Mesendoderm (in vitro differentiated cells): Measurements from ENCODE around the gene COL4A2.

ENCODE experiments used
- DNase-seq: peaks from one replicate; pipeline ENCODE4 v3.0.0; 2013
- H2AK5ac ChIP-seq: 2 replicates; pipeline ENCODE4 v1.6.1; 2013; ENCODE audit warnings: low read length, inconsistent platforms
- H2BK120ac ChIP-seq: 2 replicates; pipeline ENCODE4 v1.6.1; 2013; ENCODE audit warnings: low read depth, mild to moderate bottlenecking, low read length, moderate library complexity, mixed read lengths
- H2BK15ac ChIP-seq: replicated peaks from 2 replicates; pipeline ENCODE4 v1.6.1; 2013; ENCODE audit warnings: low read depth, mild to moderate bottlenecking, moderate library complexity
- H2BK5ac ChIP-seq: 2 replicates; pipeline ENCODE4 v1.6.1; 2013; ENCODE audit warnings: low read length, inconsistent platforms
- H3K18ac ChIP-seq: 2 replicates; pipeline ENCODE4 v1.6.1; 2013; ENCODE audit warnings: mild to moderate bottlenecking, low read length, mixed read lengths
- H3K23ac ChIP-seq: one replicate; pipeline ENCODE4 v1.6.1; 2013; ENCODE audit warnings: low read length
- H3K27ac ChIP-seq: 2 replicates; pipeline ENCODE4 v1.5.1; 2013; ENCODE audit warnings: low read depth, mild to moderate bottlenecking, inconsistent platforms, low read length, moderate library complexity
- H3K27me3 ChIP-seq: 2 replicates; pipeline ENCODE4 v1.6.1; 2013; ENCODE audit warnings: low read length, control low read depth, mild to moderate bottlenecking, inconsistent platforms; ENCODE audit not compliant: insufficient read depth, poor library complexity
- H3K36me3 ChIP-seq: 2 replicates; pipeline ENCODE4 v1.6.1; 2013; ENCODE audit warnings: low read length, inconsistent platforms; ENCODE audit not compliant: control insufficient read depth, insufficient read depth
- H3K4ac ChIP-seq: one replicate; pipeline ENCODE4 v1.6.1; 2013; ENCODE audit warnings: low read depth, mild to moderate bottlenecking, low read length, moderate library complexity
- H3K4me1 ChIP-seq: 2 replicates; pipeline ENCODE4 v1.6.1; 2013; ENCODE audit warnings: low read depth, low read length, inconsistent platforms; ENCODE audit not compliant: control insufficient read depth
- H3K4me2 ChIP-seq: 2 replicates; pipeline ENCODE4 v1.6.1; 2013; ENCODE audit warnings: low read length
- H3K4me3 ChIP-seq: 2 replicates; pipeline ENCODE4 v1.5.1; 2013; ENCODE audit warnings: mild to moderate bottlenecking, low read length
- H3K56ac ChIP-seq: one replicate; pipeline ENCODE4 v1.6.1; 2013; ENCODE audit warnings: low read length
- H3K79me1 ChIP-seq: 2 replicates; pipeline ENCODE4 v1.6.1; 2013; ENCODE audit warnings: low read length, inconsistent platforms
- H3K79me2 ChIP-seq: 2 replicates; pipeline ENCODE4 v1.6.1; 2013; ENCODE audit warnings: mild to moderate bottlenecking, low read length; ENCODE audit not compliant: control insufficient read depth, insufficient read depth
- H3K9ac ChIP-seq: 2 replicates; pipeline ENCODE4 v1.6.1; 2013; ENCODE audit warnings: low read length, inconsistent platforms
- H4K5ac ChIP-seq: one replicate; pipeline ENCODE4 v1.6.1; 2013; ENCODE audit warnings: low read length
- H4K8ac ChIP-seq: one replicate; pipeline ENCODE4 v1.6.1; 2013; ENCODE audit warnings: low read depth, mild to moderate bottlenecking, control low read depth, low read length, moderate library complexity
- WGBS: extraction: QIAGEN DNeasy Blood & Tissue Kit; methylation state at CpG from one replicate; pipeline ENCODE4 v1.1.7; 2013; ENCODE audit warnings: low lambda C conversion rate, missing lambda C conversion rate; ENCODE audit not compliant: insufficient coverage; ENCODE audit errors: extremely low coverage; 5-methylcytosine and 5-hydroxymethylcytosine counted together

COL4A2 gene

DNA sequence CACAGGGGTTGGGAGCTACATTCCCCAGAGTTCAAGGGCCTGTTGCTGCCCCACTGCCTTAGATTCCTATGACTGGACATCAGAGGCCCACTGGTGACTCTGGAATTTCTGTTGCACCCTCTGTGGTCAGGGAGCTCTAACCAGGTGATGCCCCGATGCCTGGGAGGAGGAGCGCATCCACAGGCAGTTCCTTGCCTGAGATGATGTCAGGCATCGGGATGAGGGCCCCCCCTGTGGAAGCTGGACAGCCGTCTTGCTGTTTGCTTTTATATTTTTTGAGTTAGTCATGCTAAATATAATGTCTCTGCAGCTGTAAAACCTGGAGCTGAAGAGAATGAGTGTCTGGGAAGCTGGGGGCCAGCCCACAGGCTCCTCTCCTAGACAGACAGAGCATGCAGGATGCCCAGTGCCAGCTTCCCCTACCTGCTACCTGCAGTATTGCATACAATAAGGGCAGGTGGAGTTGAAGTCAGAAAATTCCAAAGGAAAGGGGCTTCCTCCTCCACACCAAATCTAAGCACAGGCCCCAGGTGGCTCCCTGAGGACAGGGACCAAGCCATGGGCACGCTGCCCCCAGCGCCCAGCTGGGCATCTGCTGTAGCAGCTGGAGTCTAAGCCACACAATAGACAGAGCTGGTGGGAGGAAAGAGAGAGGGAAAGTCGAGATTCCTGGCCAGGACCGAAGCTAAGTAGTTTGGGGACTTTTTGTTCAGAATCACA, 16.2 kb downstream of the COL4A2 start:
- Histone ChIP-seq H3K23ac (no peak overlapping the region), H2BK5ac (no peak overlapping the region), H2BK120ac (no peak overlapping the region), H3K79me2 (no peaks in the 10 kb centered on the region), H3K4me1 (peaks cover 14% of the 10 kb centered on the region), H4K5ac (no peak overlapping the region), H3K4me3 (no peak overlapping the region), H4K8ac (no peak overlapping the region), H3K4ac (no peak overlapping the region), H3K36me3 (no peaks in the 10 kb centered on the region), H3K27me3 (no peaks in the 10 kb centered on the region), H3K18ac (no peak overlapping the region), H3K79me1 (peaks cover 11% of the 10 kb centered on the region), H3K27ac (no peak overlapping the region), H2BK15ac (no peak overlapping the region), H2AK5ac (no peak overlapping the region), H3K4me2 (no peak overlapping the region), H3K56ac (no peak overlapping the region), H3K9ac (no peak overlapping the region)
- peak; percentile 58 for DNase-seq
- no CpG with 5 or more reads among the region's 8 CpGs for WGBS

DNA sequence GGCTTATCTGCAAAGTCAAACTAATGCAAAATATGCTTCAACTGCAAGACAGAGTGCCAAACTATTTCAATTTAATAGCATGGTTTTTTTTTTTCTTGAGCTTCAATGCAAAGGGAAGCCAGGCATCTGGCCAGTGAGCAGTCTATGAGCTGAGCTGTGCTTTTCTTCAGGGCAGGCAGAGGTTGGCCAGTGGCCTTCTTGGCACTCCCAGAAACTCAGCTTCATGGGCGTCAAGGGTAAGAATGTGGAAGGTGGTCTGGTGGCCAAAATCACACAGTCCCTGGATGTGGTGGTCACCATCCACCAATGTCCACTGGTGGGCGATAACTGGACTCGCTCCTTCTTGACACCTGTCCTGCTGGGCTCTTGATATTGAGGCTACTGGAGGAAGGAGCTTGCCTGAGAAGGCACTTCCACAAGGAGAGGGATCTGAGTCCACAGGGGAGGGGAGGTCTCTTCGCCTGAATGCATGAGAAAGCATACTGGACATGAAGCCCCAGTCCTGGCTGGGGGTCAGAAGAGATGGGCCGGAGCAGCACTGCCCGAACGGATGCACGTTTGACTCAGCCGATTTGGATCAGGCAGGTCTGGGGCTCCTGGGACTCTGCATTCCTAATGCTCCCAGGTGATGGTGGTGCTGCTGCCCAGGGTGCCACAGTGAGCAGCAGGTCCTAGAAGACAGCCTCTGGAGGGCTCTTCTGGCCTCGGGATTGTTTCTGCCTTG, 17.1 kb downstream of the COL4A2 start:
- no peak overlapping the region for H2AK5ac ChIP-seq
- H3K4me2 ChIP-seq = no peak overlapping the region
- H4K8ac ChIP-seq = no peak overlapping the region
- H3K79me1 ChIP-seq = peaks cover 9% of the 10 kb centered on the region
- H3K23ac ChIP-seq = peak overlapping the region; percentile 7
- H2BK5ac ChIP-seq = no peak overlapping the region
- no peaks in the 10 kb centered on the region for H3K36me3 ChIP-seq
- WGBS = no CpG with 5 or more reads among the region's 10 CpGs
- no peaks in the 10 kb centered on the region for H3K27me3 ChIP-seq
- DNase-seq = no peak
- H3K4ac ChIP-seq = no peak overlapping the region
- peaks cover 12% of the 10 kb centered on the region for H3K4me1 ChIP-seq
- no peak overlapping the region for H4K5ac ChIP-seq
- H3K4me3 ChIP-seq = no peak overlapping the region
- no peak overlapping the region for H3K18ac ChIP-seq
- H2BK15ac ChIP-seq = no peak overlapping the region
- no peaks in the 10 kb centered on the region for H3K79me2 ChIP-seq
- H3K27ac ChIP-seq = no peak overlapping the region
- no peak overlapping the region for H2BK120ac ChIP-seq
- H3K56ac ChIP-seq = no peak overlapping the region
- no peak overlapping the region for H3K9ac ChIP-seq

DNA sequence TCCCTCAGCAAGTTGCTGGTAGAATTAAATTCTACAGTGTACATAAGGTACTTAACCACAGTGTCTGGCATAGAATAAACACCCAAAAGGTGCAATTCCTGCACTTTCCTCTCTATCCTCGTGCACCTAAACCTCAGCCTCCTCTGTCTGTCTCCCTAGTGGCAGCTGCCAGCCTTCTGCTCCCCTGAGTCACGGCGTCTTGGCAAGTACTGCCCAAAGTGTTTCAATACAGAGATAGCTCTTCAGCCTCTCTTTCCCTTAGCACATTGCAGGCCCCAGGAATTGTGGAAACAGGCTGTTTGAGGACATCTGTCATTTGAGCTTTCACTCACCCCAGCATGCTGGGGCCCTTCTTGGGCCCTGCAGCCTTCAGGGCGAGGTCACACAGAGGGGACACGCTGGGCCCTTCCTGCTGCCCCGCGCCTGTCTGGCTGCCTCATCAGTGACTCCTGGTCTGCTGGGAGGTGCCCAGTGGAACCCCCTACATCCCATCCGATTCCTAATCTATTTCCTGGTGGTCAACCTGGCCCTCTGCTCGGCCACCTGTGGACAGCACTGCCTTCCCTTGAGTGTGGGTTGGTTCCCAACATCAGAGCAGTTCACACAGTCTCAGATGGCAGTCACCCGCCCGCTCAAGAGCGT, 19.3 kb downstream of the COL4A2 start:
- Histone ChIP-seq H4K5ac (no peak overlapping the region), H3K27ac (no peak overlapping the region)

DNA sequence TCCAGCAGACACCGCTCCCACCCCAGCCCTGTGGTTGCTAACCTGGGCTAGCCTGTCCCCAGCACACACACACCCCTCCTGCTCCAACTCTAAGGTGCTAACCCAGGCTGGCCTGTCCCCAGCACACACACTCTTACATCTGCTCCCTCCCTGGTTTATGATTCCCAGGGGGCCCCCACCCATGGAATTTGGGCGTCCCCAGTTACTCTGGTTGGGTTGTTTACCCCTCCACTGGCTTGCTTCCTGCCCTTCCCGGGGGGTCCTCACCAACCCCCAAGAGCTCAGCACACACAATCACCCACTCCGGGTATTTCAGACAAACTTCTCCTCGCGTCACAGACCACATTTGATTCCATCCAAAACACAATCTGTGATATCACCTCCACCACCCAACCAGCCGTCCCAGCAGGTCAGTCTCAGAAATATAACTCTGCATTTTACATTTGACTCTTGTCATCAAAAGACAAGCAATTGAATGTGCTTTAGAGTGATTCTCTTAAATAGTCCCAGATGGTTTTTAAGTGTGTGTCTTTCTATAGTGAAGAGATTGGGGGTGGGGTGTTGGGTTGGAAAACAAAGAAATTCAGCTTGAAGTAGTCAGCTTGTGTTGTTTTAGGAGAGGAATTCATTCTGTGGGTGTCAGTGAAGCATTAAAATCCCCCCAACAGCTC, 20.1 kb downstream of the COL4A2 start:
- Histone ChIP-seq H3K23ac (no peak overlapping the region), H3K9ac (no peak overlapping the region), H3K79me2 (no peaks in the 10 kb centered on the region), H2AK5ac (no peak overlapping the region), H3K79me1 (peaks cover 9% of the 10 kb centered on the region), H2BK5ac (no peak overlapping the region), H4K5ac (no peak overlapping the region), H3K27me3 (no peaks in the 10 kb centered on the region), H4K8ac (no peak overlapping the region), H3K56ac (no peak overlapping the region), H3K4ac (no peak overlapping the region), H3K4me3 (no peak overlapping the region), H3K36me3 (no peaks in the 10 kb centered on the region), H3K4me1 (peaks cover 3% of the 10 kb centered on the region), H3K27ac (no peak overlapping the region), H3K4me2 (no peak overlapping the region), H3K18ac (peak overlapping the region; percentile 0), H2BK120ac (no peak overlapping the region), H2BK15ac (no peak overlapping the region)
- DNase-seq = peak; percentile 75
- no CpG with 5 or more reads among the region's 7 CpGs for WGBS

More for the DNA sequence above, 19.3 kb downstream of the COL4A2 start:
- WGBS = no CpG with 5 or more reads among the region's 12 CpGs
- no peaks in the 10 kb centered on the region for H3K36me3 ChIP-seq
- H3K18ac ChIP-seq = peak overlapping the region; percentile 0
- no peak overlapping the region for H3K4me3 ChIP-seq
- peak overlapping the region; percentile 3 for H3K56ac ChIP-seq
- no peak for DNase-seq
- H3K4me2 ChIP-seq = no peak overlapping the region
- H2BK120ac ChIP-seq = no peak overlapping the region
- H3K4me1 ChIP-seq = peaks cover 3% of the 10 kb centered on the region
- no peak overlapping the region for H2BK15ac ChIP-seq
- no peak overlapping the region for H4K8ac ChIP-seq
- H3K4ac ChIP-seq = no peak overlapping the region
- no peak overlapping the region for H2AK5ac ChIP-seq
- H2BK5ac ChIP-seq = no peak overlapping the region
- H3K27me3 ChIP-seq = no peaks in the 10 kb centered on the region
- peaks cover 9% of the 10 kb centered on the region for H3K79me1 ChIP-seq
- H3K9ac ChIP-seq = peak overlapping the region; percentile 1
- H3K23ac ChIP-seq = no peak overlapping the region
- no peaks in the 10 kb centered on the region for H3K79me2 ChIP-seq

DNA sequence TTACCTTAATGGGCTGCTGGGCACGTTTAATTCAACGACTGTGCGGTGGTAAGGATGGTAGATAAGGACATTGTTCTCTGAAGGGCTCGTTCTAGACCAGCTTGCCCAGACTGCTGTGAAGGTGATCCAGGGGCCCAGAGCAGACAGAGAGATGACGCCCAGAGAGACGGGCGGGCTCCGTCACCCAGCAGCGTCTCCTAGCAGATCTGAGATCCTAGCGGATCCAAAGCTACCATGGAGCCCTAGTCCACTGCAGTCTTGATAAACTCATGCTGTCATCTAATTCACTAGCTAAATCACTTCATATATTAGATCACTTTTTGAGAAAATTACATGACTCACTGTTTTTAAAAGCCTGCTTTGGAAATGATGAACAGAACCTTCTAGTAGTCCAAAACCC, 21.5 kb downstream of the COL4A2 start:
- no peak overlapping the region for H2BK15ac ChIP-seq
- H3K9ac ChIP-seq = no peak overlapping the region
- no peak for DNase-seq
- H3K56ac ChIP-seq = no peak overlapping the region
- peaks cover 3% of the 10 kb centered on the region for H3K4me1 ChIP-seq
- H2BK120ac ChIP-seq = no peak overlapping the region
- no peak overlapping the region for H3K4me3 ChIP-seq
- no peaks in the 10 kb centered on the region for H3K27me3 ChIP-seq
- H3K4me2 ChIP-seq = no peak overlapping the region
- peaks cover 9% of the 10 kb centered on the region for H3K79me1 ChIP-seq
- H3K36me3 ChIP-seq = no peaks in the 10 kb centered on the region
- H4K5ac ChIP-seq = no peak overlapping the region
- H3K4ac ChIP-seq = no peak overlapping the region
- no peak overlapping the region for H3K18ac ChIP-seq
- H2AK5ac ChIP-seq = no peak overlapping the region
- WGBS = no CpG with 5 or more reads among the region's 10 CpGs
- no peak overlapping the region for H3K27ac ChIP-seq
- no peak overlapping the region for H2BK5ac ChIP-seq
- no peak overlapping the region for H3K23ac ChIP-seq
- no peaks in the 10 kb centered on the region for H3K79me2 ChIP-seq
- no peak overlapping the region for H4K8ac ChIP-seq
